HEK293 (cell line): ENCODE data around the gene BIRC6.

Experiments
- GLI2 ChIP-seq: fragments of 450-650 bp; formaldehyde crosslinking; IDR thresholded peaks from 2 replicates; pipeline ENCODE4; 2017; ENCODE audit warnings: missing biosample characterization, missing genetic modification characterization, low read depth, borderline replicate concordance
- GLIS1 ChIP-seq: fragments of 450-650 bp; formaldehyde crosslinking; IDR thresholded peaks from 2 replicates; pipeline ENCODE4 v1.5.1; 2016; ENCODE audit warnings: missing biosample characterization, missing genetic modification characterization
- MZF1 ChIP-seq: fragments of 450-650 bp; formaldehyde crosslinking; IDR thresholded peaks from 2 replicates; pipeline ENCODE4 v1.5.1; 2017; ENCODE audit warnings: missing biosample characterization, missing genetic modification characterization, borderline replicate concordance
- OVOL3 ChIP-seq: fragments of 450-650 bp; formaldehyde crosslinking; IDR thresholded peaks from 2 replicates; pipeline ENCODE4 v1.5.1; 2016; ENCODE audit warnings: missing biosample characterization, missing genetic modification characterization
- ZEB2 ChIP-seq: fragments of 450-650 bp; formaldehyde crosslinking; IDR thresholded peaks from 2 replicates; pipeline ENCODE4 v1.5.1; 2016; ENCODE audit warnings: missing biosample characterization, missing genetic modification characterization
- ZFP37 ChIP-seq: fragments of 450-650 bp; formaldehyde crosslinking; IDR thresholded peaks from 2 replicates; pipeline ENCODE4 v1.5.1; 2016; ENCODE audit warnings: missing biosample characterization, missing genetic modification characterization
- ZNF223 ChIP-seq: fragments of 450-650 bp; formaldehyde crosslinking; IDR thresholded peaks from 2 replicates; pipeline ENCODE4 v1.5.1; 2016; ENCODE audit warnings: missing biosample characterization, missing genetic modification characterization
- ZNF366 ChIP-seq: fragments of 450-650 bp; formaldehyde crosslinking; conservative IDR thresholded peaks from 2 replicates; pipeline ENCODE4 v1.5.1; 2016; ENCODE audit warnings: missing biosample characterization, missing genetic modification characterization
- ZNF549 ChIP-seq: fragments of 450-650 bp; IDR thresholded peaks from 2 replicates; pipeline ENCODE4 v1.5.1; 2018; ENCODE audit warnings: missing biosample characterization, missing genetic modification characterization, mild to moderate bottlenecking, inconsistent platforms, moderate library complexity
- ZNF664 ChIP-seq: fragments of 450-650 bp; formaldehyde crosslinking; IDR thresholded peaks from 2 replicates; pipeline ENCODE4 v1.5.1; 2016; ENCODE audit warnings: missing biosample characterization, missing genetic modification characterization
- ZSCAN30 ChIP-seq: fragments of 450-650 bp; IDR thresholded peaks from 2 replicates; pipeline ENCODE4 v1.5.1; 2018; ENCODE audit warnings: missing biosample characterization, mild to moderate bottlenecking, missing genetic modification characterization, moderate library complexity
- ZXDB ChIP-seq: fragments of 450-650 bp; formaldehyde crosslinking; IDR thresholded peaks from 2 replicates; pipeline ENCODE4 v1.5.1; 2016; ENCODE audit warnings: missing biosample characterization, missing genetic modification characterization
- TF ChIP-seq, protein P1 (sequence below): fragments of 450-650 bp; formaldehyde crosslinking; IDR thresholded peaks from 2 replicates; pipeline ENCODE4 v1.5.1; 2017; ENCODE audit warnings: missing biosample characterization, missing genetic modification characterization
- TF ChIP-seq, protein P2 (sequence below): fragments of 450-650 bp; formaldehyde crosslinking; IDR thresholded peaks from 2 replicates; pipeline ENCODE4 v1.5.0; 2017; ENCODE audit warnings: missing biosample characterization, missing genetic modification characterization, borderline replicate concordance
- TF ChIP-seq, protein P3 (sequence below): fragments of 450-650 bp; IDR thresholded peaks from 2 replicates; pipeline ENCODE4 v1.5.1; 2018; ENCODE audit warnings: missing biosample characterization, mild to moderate bottlenecking, missing genetic modification characterization
- TF ChIP-seq, protein P4 (sequence below): fragments of 450-650 bp; formaldehyde crosslinking; IDR thresholded peaks from 2 replicates; pipeline ENCODE4 v1.5.1; 2016; ENCODE audit warnings: missing biosample characterization, missing genetic modification characterization
- TF ChIP-seq, protein P5 (sequence below): fragments of 450-650 bp; formaldehyde crosslinking; IDR thresholded peaks from 2 replicates; pipeline ENCODE4 v1.5.1; 2016; ENCODE audit warnings: missing biosample characterization, missing genetic modification characterization, low read depth
- TF ChIP-seq, protein P6 (sequence below): fragments of 450-650 bp; formaldehyde crosslinking; IDR thresholded peaks from 2 replicates; pipeline ENCODE4 v1.5.1; 2017; ENCODE audit warnings: missing biosample characterization, missing genetic modification characterization
- TF ChIP-seq, protein P7 (sequence below): fragments of 450-650 bp; formaldehyde crosslinking; IDR thresholded peaks from 2 replicates; pipeline ENCODE4 v1.5.1; 2016; ENCODE audit warnings: missing biosample characterization, missing genetic modification characterization
- TF ChIP-seq, protein P8 (sequence below): fragments of 450-650 bp; formaldehyde crosslinking; IDR thresholded peaks from 2 replicates; pipeline ENCODE4 v1.5.1; 2016; ENCODE audit warnings: missing biosample characterization, missing genetic modification characterization

The BIRC6 gene

DNA sequence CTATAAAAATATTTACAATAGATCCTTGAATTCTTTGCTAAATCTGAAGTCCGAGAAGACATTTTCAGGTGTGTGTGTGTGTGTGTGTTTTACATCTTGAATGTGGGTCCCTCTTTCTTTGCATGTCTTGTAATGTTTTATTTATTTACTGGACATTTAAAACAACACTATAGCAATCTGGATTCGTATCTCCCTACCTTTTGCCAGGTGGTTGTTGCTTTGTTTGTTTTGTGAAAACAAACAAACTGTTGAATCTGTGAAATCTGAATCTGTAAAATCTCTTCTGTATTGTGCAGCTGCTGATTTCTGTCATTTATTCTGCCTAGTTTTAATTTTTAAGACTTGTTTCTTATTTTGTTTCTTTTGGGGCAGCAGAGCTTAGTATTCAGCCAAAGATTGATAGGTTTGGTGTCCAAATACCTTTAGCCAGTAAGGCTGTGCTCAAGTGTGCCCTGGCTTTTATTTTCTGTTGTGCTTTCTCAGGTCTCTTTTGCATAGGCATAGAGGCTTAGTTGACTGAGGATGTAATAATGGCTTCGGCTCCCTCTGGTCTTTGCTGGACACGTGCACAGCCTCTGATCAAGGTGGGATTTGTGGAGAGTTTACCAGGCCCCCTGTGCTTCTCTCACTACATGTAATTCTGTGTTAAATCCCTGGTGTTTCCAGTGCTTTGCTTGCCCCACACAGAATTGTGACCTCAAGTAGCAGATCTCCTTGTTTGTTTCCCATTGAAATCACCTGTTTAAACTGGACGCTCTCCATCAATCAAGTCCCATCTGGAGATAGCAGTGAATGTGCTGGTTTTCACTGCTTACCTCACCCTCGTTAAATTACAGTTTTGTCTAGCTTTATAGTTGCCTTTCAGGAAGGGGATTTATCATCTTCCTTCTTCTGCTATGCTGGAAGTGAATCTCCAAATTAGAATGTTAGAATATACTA, 71.1 kb downstream of the BIRC6 start (continued):
- TF ChIP-seq, protein P1, sequence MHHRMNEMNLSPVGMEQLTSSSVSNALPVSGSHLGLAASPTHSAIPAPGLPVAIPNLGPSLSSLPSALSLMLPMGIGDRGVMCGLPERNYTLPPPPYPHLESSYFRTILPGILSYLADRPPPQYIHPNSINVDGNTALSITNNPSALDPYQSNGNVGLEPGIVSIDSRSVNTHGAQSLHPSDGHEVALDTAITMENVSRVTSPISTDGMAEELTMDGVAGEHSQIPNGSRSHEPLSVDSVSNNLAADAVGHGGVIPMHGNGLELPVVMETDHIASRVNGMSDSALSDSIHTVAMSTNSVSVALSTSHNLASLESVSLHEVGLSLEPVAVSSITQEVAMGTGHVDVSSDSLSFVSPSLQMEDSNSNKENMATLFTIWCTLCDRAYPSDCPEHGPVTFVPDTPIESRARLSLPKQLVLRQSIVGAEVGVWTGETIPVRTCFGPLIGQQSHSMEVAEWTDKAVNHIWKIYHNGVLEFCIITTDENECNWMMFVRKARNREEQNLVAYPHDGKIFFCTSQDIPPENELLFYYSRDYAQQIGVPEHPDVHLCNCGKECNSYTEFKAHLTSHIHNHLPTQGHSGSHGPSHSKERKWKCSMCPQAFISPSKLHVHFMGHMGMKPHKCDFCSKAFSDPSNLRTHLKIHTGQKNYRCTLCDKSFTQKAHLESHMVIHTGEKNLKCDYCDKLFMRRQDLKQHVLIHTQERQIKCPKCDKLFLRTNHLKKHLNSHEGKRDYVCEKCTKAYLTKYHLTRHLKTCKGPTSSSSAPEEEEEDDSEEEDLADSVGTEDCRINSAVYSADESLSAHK (tag by site-specific recombination): 0 out of 2 replicates have a peak, but pooled peaks have one; percentile 17
- TF ChIP-seq GLI2 (tag by site-specific recombination) (no peak), ZNF366 (tag by site-specific recombination) (peak; percentile 63; the same call in 1 of the 2 replicates), OVOL3 (tag by site-specific recombination) (peak; percentile 55; the same call in 1 of the 2 replicates), ZNF549 (tag by site-specific recombination) (no peak), ZXDB (tag by site-specific recombination) (peak; percentile 60), ZNF664 (tag by site-specific recombination) (peak; percentile 67), MZF1 (tag by site-specific recombination) (peak; percentile 77), ZEB2 (peak; percentile 59; the same call in 1 of the 2 replicates), GLIS1 (peak; percentile 91), ZNF223 (tag by site-specific recombination) (no peak), ZSCAN30 (tag by site-specific recombination) (0 out of 2 replicates have a peak, but pooled peaks have one; percentile 38), ZFP37 (no peak)
- TF ChIP-seq, protein P2, sequence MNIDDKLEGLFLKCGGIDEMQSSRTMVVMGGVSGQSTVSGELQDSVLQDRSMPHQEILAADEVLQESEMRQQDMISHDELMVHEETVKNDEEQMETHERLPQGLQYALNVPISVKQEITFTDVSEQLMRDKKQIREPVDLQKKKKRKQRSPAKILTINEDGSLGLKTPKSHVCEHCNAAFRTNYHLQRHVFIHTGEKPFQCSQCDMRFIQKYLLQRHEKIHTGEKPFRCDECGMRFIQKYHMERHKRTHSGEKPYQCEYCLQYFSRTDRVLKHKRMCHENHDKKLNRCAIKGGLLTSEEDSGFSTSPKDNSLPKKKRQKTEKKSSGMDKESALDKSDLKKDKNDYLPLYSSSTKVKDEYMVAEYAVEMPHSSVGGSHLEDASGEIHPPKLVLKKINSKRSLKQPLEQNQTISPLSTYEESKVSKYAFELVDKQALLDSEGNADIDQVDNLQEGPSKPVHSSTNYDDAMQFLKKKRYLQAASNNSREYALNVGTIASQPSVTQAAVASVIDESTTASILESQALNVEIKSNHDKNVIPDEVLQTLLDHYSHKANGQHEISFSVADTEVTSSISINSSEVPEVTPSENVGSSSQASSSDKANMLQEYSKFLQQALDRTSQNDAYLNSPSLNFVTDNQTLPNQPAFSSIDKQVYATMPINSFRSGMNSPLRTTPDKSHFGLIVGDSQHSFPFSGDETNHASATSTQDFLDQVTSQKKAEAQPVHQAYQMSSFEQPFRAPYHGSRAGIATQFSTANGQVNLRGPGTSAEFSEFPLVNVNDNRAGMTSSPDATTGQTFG (tag by site-specific recombination): no peak
- TF ChIP-seq, protein P3, sequence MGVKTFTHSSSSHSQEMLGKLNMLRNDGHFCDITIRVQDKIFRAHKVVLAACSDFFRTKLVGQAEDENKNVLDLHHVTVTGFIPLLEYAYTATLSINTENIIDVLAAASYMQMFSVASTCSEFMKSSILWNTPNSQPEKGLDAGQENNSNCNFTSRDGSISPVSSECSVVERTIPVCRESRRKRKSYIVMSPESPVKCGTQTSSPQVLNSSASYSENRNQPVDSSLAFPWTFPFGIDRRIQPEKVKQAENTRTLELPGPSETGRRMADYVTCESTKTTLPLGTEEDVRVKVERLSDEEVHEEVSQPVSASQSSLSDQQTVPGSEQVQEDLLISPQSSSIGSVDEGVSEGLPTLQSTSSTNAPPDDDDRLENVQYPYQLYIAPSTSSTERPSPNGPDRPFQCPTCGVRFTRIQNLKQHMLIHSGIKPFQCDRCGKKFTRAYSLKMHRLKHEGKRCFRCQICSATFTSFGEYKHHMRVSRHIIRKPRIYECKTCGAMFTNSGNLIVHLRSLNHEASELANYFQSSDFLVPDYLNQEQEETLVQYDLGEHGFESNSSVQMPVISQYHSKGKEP (tag by site-specific recombination): no peak
- TF ChIP-seq, protein P4, sequence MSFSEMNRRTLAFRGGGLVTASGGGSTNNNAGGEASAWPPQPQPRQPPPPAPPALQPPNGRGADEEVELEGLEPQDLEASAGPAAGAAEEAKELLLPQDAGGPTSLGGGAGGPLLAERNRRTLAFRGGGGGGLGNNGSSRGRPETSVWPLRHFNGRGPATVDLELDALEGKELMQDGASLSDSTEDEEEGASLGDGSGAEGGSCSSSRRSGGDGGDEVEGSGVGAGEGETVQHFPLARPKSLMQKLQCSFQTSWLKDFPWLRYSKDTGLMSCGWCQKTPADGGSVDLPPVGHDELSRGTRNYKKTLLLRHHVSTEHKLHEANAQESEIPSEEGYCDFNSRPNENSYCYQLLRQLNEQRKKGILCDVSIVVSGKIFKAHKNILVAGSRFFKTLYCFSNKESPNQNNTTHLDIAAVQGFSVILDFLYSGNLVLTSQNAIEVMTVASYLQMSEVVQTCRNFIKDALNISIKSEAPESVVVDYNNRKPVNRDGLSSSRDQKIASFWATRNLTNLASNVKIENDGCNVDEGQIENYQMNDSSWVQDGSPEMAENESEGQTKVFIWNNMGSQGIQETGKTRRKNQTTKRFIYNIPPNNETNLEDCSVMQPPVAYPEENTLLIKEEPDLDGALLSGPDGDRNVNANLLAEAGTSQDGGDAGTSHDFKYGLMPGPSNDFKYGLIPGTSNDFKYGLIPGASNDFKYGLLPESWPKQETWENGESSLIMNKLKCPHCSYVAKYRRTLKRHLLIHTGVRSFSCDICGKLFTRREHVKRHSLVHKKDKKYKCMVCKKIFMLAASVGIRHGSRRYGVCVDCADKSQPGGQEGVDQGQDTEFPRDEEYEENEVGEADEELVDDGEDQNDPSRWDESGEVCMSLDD (tag by site-specific recombination): no peak
- TF ChIP-seq, protein P5, sequence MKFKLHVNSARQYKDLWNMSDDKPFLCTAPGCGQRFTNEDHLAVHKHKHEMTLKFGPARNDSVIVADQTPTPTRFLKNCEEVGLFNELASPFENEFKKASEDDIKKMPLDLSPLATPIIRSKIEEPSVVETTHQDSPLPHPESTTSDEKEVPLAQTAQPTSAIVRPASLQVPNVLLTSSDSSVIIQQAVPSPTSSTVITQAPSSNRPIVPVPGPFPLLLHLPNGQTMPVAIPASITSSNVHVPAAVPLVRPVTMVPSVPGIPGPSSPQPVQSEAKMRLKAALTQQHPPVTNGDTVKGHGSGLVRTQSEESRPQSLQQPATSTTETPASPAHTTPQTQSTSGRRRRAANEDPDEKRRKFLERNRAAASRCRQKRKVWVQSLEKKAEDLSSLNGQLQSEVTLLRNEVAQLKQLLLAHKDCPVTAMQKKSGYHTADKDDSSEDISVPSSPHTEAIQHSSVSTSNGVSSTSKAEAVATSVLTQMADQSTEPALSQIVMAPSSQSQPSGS (tag by site-specific recombination): no peak
- TF ChIP-seq, protein P6, sequence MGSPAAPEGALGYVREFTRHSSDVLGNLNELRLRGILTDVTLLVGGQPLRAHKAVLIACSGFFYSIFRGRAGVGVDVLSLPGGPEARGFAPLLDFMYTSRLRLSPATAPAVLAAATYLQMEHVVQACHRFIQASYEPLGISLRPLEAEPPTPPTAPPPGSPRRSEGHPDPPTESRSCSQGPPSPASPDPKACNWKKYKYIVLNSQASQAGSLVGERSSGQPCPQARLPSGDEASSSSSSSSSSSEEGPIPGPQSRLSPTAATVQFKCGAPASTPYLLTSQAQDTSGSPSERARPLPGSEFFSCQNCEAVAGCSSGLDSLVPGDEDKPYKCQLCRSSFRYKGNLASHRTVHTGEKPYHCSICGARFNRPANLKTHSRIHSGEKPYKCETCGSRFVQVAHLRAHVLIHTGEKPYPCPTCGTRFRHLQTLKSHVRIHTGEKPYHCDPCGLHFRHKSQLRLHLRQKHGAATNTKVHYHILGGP (tag by site-specific recombination): no peak
- TF ChIP-seq, protein P7, sequence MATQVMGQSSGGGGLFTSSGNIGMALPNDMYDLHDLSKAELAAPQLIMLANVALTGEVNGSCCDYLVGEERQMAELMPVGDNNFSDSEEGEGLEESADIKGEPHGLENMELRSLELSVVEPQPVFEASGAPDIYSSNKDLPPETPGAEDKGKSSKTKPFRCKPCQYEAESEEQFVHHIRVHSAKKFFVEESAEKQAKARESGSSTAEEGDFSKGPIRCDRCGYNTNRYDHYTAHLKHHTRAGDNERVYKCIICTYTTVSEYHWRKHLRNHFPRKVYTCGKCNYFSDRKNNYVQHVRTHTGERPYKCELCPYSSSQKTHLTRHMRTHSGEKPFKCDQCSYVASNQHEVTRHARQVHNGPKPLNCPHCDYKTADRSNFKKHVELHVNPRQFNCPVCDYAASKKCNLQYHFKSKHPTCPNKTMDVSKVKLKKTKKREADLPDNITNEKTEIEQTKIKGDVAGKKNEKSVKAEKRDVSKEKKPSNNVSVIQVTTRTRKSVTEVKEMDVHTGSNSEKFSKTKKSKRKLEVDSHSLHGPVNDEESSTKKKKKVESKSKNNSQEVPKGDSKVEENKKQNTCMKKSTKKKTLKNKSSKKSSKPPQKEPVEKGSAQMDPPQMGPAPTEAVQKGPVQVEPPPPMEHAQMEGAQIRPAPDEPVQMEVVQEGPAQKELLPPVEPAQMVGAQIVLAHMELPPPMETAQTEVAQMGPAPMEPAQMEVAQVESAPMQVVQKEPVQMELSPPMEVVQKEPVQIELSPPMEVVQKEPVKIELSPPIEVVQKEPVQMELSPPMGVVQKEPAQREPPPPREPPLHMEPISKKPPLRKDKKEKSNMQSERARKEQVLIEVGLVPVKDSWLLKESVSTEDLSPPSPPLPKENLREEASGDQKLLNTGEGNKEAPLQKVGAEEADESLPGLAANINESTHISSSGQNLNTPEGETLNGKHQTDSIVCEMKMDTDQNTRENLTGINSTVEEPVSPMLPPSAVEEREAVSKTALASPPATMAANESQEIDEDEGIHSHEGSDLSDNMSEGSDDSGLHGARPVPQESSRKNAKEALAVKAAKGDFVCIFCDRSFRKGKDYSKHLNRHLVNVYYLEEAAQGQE (tag by site-specific recombination): no peak
- TF ChIP-seq, protein P8, sequence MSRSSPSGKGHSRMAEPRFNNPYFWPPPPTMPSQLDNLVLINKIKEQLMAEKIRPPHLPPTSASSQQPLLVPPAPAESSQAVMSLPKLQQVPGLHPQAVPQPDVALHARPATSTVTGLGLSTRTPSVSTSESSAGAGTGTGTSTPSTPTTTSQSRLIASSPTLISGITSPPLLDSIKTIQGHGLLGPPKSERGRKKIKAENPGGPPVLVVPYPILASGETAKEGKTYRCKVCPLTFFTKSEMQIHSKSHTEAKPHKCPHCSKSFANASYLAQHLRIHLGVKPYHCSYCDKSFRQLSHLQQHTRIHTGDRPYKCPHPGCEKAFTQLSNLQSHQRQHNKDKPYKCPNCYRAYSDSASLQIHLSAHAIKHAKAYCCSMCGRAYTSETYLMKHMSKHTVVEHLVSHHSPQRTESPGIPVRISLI (tag by site-specific recombination): no peak
